ENCODE measurements around the gene FHOD1. TPM values are rescaled to one million over a fixed set of nuclear protein-coding genes. Genes with fewer than 3 reads are reported as not detected.

FHOD1 gene
- total and polyA plus RNA-seq, 10 of the 15 experiments (the other 5 are each of a cell fraction or from before 2014, with no cell fraction given) = 8.9 to 65.7 (median 18.1) TPM

DNA sequence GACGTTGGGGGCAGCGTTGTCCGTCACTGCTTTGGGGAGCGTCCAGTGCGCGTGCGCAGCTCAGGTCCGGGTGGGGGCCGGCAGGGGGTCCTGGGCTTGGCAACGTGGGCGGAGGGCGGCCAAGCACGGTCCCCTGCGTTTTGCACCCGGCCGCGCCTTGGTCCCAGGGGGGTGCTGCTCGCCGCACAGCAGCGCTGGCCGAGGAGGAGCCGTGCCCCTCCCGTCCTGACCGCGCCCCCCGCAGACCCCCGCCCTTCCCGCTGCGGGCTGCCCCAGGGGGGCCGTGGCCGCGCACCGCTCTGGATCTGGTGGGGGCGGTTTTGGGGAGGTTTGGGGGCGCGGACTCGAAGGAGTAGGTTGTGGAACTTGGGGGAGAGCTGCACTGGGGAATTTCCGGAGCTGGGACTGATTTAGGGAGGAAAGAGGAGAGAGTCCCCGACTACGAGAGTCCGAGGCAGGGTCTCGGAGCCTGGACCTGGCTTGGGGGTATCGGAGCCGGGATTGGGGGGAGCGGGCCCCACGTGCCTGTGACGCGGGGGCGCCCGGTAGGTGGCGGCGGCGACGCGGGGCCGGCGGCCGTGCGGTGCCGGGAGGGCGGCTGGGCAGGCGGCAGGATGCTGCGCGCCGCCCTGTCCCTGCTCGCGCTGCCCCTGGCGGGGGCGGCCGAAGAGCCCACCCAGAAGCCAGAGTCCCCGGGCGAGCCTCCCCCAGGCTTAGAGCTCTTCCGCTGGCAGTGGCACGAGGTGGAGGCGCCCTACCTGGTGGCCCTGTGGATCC, 1.3 kb upstream of the FHOD1 start, which contains the start of gene SLC9A5 (continued):
- TF ChIP-seq RELB (IDR thresholded peaks at IDR 0.05; ENCODE audit: low read depth) (no peak), ZNF217 (IDR thresholded peaks at IDR 0.05) (peak; percentile 52; the same call in 1 of the 2 replicates), YY1 (IDR thresholded peaks at IDR 0.05; ENCODE audit: low read depth, low read length) (no peak), BACH1 (IDR thresholded peaks at IDR 0.05; ENCODE audit: borderline replicate concordance) (peak; percentile 53; the same call in 1 of the 2 replicates), EZH2 (IDR thresholded peaks at IDR 0.05; ENCODE audit: borderline replicate concordance, control insufficient read depth, low read depth, low read length) (no peak), GATAD2B (conservative IDR thresholded peaks at IDR 0.05; ENCODE audit: low read depth) (peak; percentile 85), MYC (IDR thresholded peaks at IDR 0.05; ENCODE audit: insufficient read depth, insufficient read length, insufficient replicate concordance, low read length, severe bottlenecking) (no peak), NRF1 (conservative IDR thresholded peaks at IDR 0.05; ENCODE audit: low read depth, low read length) (peak; percentile 44), JUNB (IDR thresholded peaks at IDR 0.05) (no peak), MYB (IDR thresholded peaks at IDR 0.05; ENCODE audit: borderline replicate concordance, low read depth, low read length) (no peak), E2F8 (IDR thresholded peaks at IDR 0.05; ENCODE audit: low read depth, partially characterized antibody) (no peak), HDAC2 (IDR thresholded peaks at IDR 0.05) (no peak), SMARCA5 (IDR thresholded peaks at IDR 0.05) (peak; percentile 76), POU2F2 (IDR thresholded peaks at IDR 0.05; ENCODE audit: borderline replicate concordance, low read depth, low read length) (no peak), BHLHE40 (IDR thresholded peaks at IDR 0.05; ENCODE audit: borderline replicate concordance in 1 of 2, low read depth in 2 of 2, low read length in 1 of 2) (peak; percentile 55 to 87; a peak in 3 of 4 replicates), HDGF (IDR thresholded peaks at IDR 0.05) (no peak), RAD51 (IDR thresholded peaks at IDR 0.05) (peak; percentile 32; the same call in 1 of the 2 replicates), EP300 (IDR thresholded peaks at IDR 0.05; ENCODE audit: borderline replicate concordance in 1 of 2, control insufficient read depth in 1 of 2, low read depth in 2 of 2, low read length in 2 of 2) (no peak), ZBTB40 (IDR thresholded peaks at IDR 0.05; ENCODE audit: borderline replicate concordance) (no peak), NR2F1 (conservative IDR thresholded peaks at IDR 0.05) (0 out of 2 replicates have a peak, but pooled peaks have one; percentile 23), TCF12 (IDR thresholded peaks at IDR 0.05; ENCODE audit: low read depth, low read length) (no peak)

Measured in GM12878 (cell line).